Natural killer cell (primary cell): Measurements from ENCODE around the gene CDK5RAP3. TPM values are rescaled to one million over a fixed set of nuclear protein-coding genes. Genes with fewer than 3 reads are reported as not detected.

Experiments
- ATAC-seq, 3 donors: fragments of 150-1000 bp in 2 of 3; fragments of 200-7000 bp in 1 of 3; cut with Tn5 transposase; 1 replicate in 1 of 3; 2 replicates in 2 of 3; pipeline ENCODE4 v1.10.0; 2021; ENCODE audit warnings: mild to moderate bottlenecking in 2 of 3, moderate library complexity in 2 of 3
- DNase-seq, 2 donors: peaks; one replicate each; pipeline versions ENCODE4 v3.0.0 to v3.0.0-alpha.2; 2013 to 2021; ENCODE audit warnings: mixed read lengths in 1 of 2
- H3K27ac ChIP-seq: one replicate; pipeline ENCODE4 v1.5.1; 2013; ENCODE audit warnings: mild to moderate bottlenecking, low read length
- H3K27me3 ChIP-seq: one replicate; pipeline ENCODE4 v1.6.1; 2013; ENCODE audit warnings: low read length; ENCODE audit not compliant: control insufficient read depth, insufficient read depth
- H3K36me3 ChIP-seq: one replicate; pipeline ENCODE4 v1.6.1; 2013; ENCODE audit warnings: low read length; ENCODE audit not compliant: control insufficient read depth, insufficient read depth
- H3K4me1 ChIP-seq: one replicate; pipeline ENCODE4 v1.6.1; 2013; ENCODE audit warnings: low read length; ENCODE audit not compliant: control insufficient read depth, insufficient read depth
- H3K4me3 ChIP-seq: one replicate; pipeline ENCODE4 v1.5.1; 2013; ENCODE audit warnings: low read length
- H3K9me3 ChIP-seq: one replicate; pipeline ENCODE4 v1.6.1; 2013; ENCODE audit warnings: low read length; ENCODE audit not compliant: control insufficient read depth, insufficient read depth
- H3K27ac Mint-ChIP-seq, 2 donors: one replicate each; pipeline ENCODE4 v1.8.0; 2022; ENCODE audit warnings: mild to moderate bottlenecking in 2 of 2, mixed read lengths in 2 of 2, moderate library complexity in 1 of 2
- H3K27me3 Mint-ChIP-seq, 2 donors: one replicate each; pipeline ENCODE4 v1.8.0; 2022; ENCODE audit warnings: low read depth in 2 of 2, mixed read lengths in 2 of 2
- H3K36me3 Mint-ChIP-seq: one replicate; pipeline ENCODE4 v1.8.0; 2022; ENCODE audit warnings: mixed read lengths
- H3K4me1 Mint-ChIP-seq, 2 donors: one replicate each; pipeline ENCODE4 v1.8.0; 2022; ENCODE audit warnings: mixed read lengths in 2 of 2
- H3K4me3 Mint-ChIP-seq: one replicate; pipeline ENCODE4 v1.8.0; 2022; ENCODE audit warnings: mild to moderate bottlenecking, moderate library complexity, mixed read lengths
- H3K9me3 Mint-ChIP-seq, 2 donors: one replicate each; pipeline ENCODE4 v1.8.0; 2022; ENCODE audit warnings: mixed read lengths in 2 of 2
- WGBS: methylation state at CpG from one replicate; pipeline ENCODE4 v1.1.7; 2013; ENCODE audit warnings: missing lambda C conversion rate; ENCODE audit not compliant: insufficient coverage; 5-methylcytosine and 5-hydroxymethylcytosine counted together
- intact Hi-C: fragments of 100-400 bp; cut with micrococcal nuclease; formaldehyde crosslinking; loops from one replicate; pipeline ENCODE4 v1.14.2; 2022
- total RNA-seq, 4 donors: library from RNA; stranded (reverse); fragments of 120-200 nt in 1 of 4; gene quantifications; one replicate each; pipeline versions ENCODE4 v1.2.3 to v1.2.4, GENCODE V29; 2013 to 2022
- TF ChIP-seq, protein P1 (sequence below): fragments of 200-600 bp; IDR thresholded peaks from one replicate; pipeline ENCODE4 v1.8.0; 2022; ENCODE audit warnings: antibody characterized with exemption

The CDK5RAP3 gene
- total RNA-seq, 3 donors from 2014 or later (not counting 1 experiment from before 2014, with no cell fraction given) = 289 to 300 (median 292) TPM

DNA sequence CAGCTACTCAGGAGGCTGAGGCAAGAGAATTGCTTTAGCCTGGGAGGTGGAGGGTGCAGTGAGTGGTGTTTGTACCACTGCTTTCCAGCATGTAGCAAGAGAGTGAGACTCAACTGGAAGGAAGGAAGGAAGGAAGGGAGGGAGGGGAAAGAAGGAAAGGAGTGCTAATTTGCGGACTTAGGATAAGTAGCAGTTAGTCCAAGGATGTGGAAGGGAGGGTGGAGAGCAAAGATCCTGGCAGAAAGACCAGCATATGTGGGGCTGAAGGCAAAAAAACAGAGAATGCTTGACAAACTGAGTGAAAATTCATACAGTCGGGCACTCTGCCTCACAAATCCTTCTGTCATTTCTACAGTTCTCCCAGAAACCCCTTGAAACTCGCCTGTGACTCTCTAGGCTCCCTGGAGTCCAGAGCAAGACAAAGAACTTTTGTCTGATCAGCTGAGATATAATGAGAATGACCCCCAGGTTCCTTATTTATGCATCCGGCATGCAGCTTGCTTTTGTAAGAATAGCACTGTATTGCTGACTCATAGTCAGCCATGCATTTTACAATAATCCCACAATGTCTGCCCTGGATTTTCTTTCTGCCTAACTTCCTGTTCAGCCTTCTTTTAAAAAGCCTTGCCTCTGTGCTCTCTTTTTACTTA, 31.5 kb downstream of the CDK5RAP3 start:
- H3K9me3 Mint-ChIP-seq = no peaks in the 10 kb centered on the region
- Histone ChIP-seq H3K36me3 (no peaks in the 10 kb centered on the region), H3K27ac (no peak overlapping the region), H3K9me3 (no peaks in the 10 kb centered on the region), H3K4me3 (no peak overlapping the region), H3K27me3 (peaks cover 2% of the 10 kb centered on the region), H3K4me1 (peaks cover 3% of the 10 kb centered on the region)
- intact Hi-C loops = no loop called here
- DNase-seq = no peak
- H3K36me3 Mint-ChIP-seq = no peaks in the 10 kb centered on the region
- no peak overlapping the region for H3K4me3 Mint-ChIP-seq
- H3K4me1 Mint-ChIP-seq = no peaks in the 10 kb centered on the region
- no peak for ATAC-seq
- 21% methylated on average over 4 of the region's 4 CpGs for WGBS
- H3K27ac Mint-ChIP-seq = no peak overlapping the region
- TF ChIP-seq, protein P1, sequence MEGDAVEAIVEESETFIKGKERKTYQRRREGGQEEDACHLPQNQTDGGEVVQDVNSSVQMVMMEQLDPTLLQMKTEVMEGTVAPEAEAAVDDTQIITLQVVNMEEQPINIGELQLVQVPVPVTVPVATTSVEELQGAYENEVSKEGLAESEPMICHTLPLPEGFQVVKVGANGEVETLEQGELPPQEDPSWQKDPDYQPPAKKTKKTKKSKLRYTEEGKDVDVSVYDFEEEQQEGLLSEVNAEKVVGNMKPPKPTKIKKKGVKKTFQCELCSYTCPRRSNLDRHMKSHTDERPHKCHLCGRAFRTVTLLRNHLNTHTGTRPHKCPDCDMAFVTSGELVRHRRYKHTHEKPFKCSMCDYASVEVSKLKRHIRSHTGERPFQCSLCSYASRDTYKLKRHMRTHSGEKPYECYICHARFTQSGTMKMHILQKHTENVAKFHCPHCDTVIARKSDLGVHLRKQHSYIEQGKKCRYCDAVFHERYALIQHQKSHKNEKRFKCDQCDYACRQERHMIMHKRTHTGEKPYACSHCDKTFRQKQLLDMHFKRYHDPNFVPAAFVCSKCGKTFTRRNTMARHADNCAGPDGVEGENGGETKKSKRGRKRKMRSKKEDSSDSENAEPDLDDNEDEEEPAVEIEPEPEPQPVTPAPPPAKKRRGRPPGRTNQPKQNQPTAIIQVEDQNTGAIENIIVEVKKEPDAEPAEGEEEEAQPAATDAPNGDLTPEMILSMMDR = no peak
- H3K27me3 Mint-ChIP-seq = peaks cover 12 to 21% of the 10 kb centered on the region in 2 donors

DNA sequence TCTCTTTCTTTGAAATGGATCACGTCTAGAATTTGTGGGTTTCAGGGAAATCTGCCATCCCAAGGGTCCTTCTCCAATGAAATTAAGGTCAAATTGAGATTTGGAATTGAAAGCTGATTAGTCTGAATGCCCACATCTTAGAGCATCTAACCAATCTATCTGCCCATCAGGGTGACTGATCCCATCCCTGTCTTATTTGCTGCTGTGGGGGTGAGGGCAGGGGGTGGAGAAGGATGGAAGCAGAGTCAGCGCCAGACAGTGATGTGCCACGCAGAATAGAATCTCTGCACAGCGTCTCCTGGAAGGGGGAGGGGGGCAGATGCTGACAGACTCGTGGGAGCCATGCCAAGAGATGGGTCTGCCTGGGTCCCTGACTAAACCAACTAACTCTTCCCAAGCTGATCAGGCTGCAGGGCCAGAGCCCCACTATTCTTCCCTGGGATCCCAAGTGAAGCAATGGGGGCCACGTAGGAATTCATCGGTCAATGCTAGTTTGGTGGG, 32.1 kb downstream of the CDK5RAP3 start:
- H3K27ac Mint-ChIP-seq = no peak overlapping the region
- Histone ChIP-seq H3K9me3 (no peaks in the 10 kb centered on the region), H3K27me3 (peaks cover 2% of the 10 kb centered on the region), H3K4me1 (peaks cover 3% of the 10 kb centered on the region), H3K36me3 (no peaks in the 10 kb centered on the region), H3K27ac (no peak overlapping the region), H3K4me3 (no peak overlapping the region)
- no peaks in the 10 kb centered on the region for H3K9me3 Mint-ChIP-seq
- WGBS = 87% methylated on average over 6 of the region's 7 CpGs
- no peak overlapping the region for H3K4me3 Mint-ChIP-seq
- peaks cover 12 to 23% of the 10 kb centered on the region in 2 donors for H3K27me3 Mint-ChIP-seq
- intact Hi-C loops = no loop called here
- TF ChIP-seq, protein P1 = no peak
- no peaks in the 10 kb centered on the region for H3K4me1 Mint-ChIP-seq
- H3K36me3 Mint-ChIP-seq = no peaks in the 10 kb centered on the region
- no peak for DNase-seq
- ATAC-seq = no peak

DNA sequence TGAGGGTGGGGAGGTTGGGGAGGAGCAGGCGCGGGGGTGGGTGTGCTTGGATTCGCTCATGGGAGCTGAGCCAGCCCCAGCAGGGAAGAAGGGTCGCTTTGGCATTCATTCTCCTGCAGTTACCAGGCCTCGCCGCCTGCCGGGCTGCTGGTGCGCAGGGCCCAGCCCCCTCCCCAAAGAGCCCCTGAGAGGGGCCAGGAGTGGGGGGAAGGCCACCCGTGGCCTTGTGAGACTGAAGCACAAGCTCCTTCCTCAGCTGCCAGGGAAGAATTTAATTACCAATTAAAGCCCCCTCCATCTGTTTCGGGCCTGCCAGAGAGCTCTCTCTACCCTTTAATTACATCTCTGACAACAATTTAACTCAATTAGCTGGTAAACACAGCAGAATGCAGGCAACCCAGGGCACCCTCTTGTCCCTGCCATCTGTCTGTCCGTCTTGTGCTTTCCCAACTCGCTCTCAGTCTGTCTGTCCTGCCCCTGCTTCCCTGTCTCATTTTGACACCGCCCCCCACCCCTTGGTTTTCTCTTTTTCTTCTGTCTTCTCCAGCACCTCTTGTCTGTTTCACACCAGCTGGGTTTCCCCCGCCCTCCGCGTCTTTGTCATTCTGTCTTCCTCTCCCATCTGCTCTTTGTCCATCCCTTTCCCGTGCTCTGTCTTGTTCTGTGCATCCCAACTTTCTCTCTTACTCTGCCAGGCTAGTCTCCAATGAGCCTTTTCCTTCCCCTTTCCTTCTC, 32.7 kb downstream of the CDK5RAP3 start:
- Histone ChIP-seq H3K36me3 (no peaks in the 10 kb centered on the region), H3K27ac (no peak overlapping the region), H3K27me3 (peaks cover 2% of the 10 kb centered on the region), H3K4me3 (no peak overlapping the region), H3K4me1 (peaks cover 3% of the 10 kb centered on the region), H3K9me3 (no peaks in the 10 kb centered on the region)
- no peak overlapping the region for H3K27ac Mint-ChIP-seq
- H3K4me1 Mint-ChIP-seq = no peaks in the 10 kb centered on the region
- H3K4me3 Mint-ChIP-seq = no peak overlapping the region
- peaks cover 15 to 28% of the 10 kb centered on the region in 2 donors for H3K27me3 Mint-ChIP-seq
- H3K9me3 Mint-ChIP-seq = no peaks in the 10 kb centered on the region
- TF ChIP-seq, protein P1 = no peak
- DNase-seq (no peak), ATAC-seq (no peak)
- intact Hi-C loops = no loop called here
- no peaks in the 10 kb centered on the region for H3K36me3 Mint-ChIP-seq
- WGBS = 90% methylated on average over 17 of the region's 17 CpGs
